MM.1S (cell line): ENCODE results near the gene CNN3.

Source experiments
- CTCF ChIP-seq: fragments of 300-600 bp; sonication (generic); IDR thresholded peaks from 2 replicates; pipeline ENCODE4 v1.5.1; 2016; ENCODE audit warnings: antibody characterized with exemption, low read length, mixed read lengths
- EZH2 ChIP-seq: fragments of 300-600 bp; sonication (generic); optimal IDR thresholded peaks from 2 replicates; pipeline ENCODE3; 2017; ENCODE audit warnings: low read depth, mild to moderate bottlenecking, antibody characterized with exemption, low read length, mixed read lengths

- TF ChIP-seq CTCF (no peak), EZH2 (no peak)
Measured at GRCh38 chr1:94953746-94954145, 26.8 kb upstream of the CNN3 start.
